ENCODE data around the gene RDH12.

DNA sequence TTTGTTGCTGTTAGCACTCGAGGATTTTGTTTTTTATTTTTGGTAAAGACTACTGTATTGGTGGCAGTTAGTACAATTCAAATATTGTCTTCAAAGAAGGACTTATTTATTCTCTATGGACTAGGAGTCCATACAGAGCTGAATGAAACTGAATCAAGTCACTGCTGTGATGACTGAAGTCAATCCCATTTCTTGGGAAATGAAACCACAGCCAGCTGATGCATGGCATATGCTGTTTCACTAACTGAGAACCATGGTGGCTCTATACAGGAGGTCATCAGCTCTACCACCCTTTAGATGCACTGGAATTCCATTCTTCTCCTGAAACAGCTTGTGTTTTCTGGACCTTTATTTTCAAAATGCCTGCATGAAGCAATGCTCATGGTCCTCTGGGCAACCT, 49.5 kb upstream of the RDH12 start:
- TF ChIP-seq CTCF (IDR thresholded peaks at IDR 0.05; ENCODE audit: insufficient read depth, low read depth, low read length) (no peak), EZH2 (IDR thresholded peaks at IDR 0.05; ENCODE audit: insufficient read depth, low read length) (no peak)
